Right cardiac atrium (tissue), 5 donors: ENCODE data around the gene GPR179. TPM values are rescaled to one million over a fixed set of nuclear protein-coding genes. Genes with fewer than 3 reads are reported as not detected.
A peak's percentile ranks its signal among the peaks of the same experiment; 100 is the strongest.
"Not testable (repeated sequence)": the region's sequence is repeated elsewhere in the genome, so short reads cannot be mapped to it uniquely, and the experiment has no call there.

Source experiments
- ATAC-seq, 2 donors: fragments of 200-7000 bp; cut with Tn5 transposase; one replicate each; pipeline versions ENCODE4 v1.8.0 to v1.9.1; 2020; ENCODE audit warnings: moderate library complexity in 2 of 2, mild to moderate bottlenecking in 1 of 2
- DNase-seq, 3 donors: peaks; one replicate each; pipeline ENCODE4 v3.0.0-alpha.2; 2020
- H3K27ac ChIP-seq: one replicate; pipeline ENCODE4 v1.5.1; 2013; ENCODE audit warnings: mild to moderate bottlenecking, low read length, control low read depth, moderate library complexity
- H3K27me3 ChIP-seq: one replicate; pipeline ENCODE4 v1.6.1; 2013; ENCODE audit not compliant: control insufficient read depth, insufficient read depth
- H3K4me1 ChIP-seq: one replicate; pipeline ENCODE4 v1.6.1; 2013; ENCODE audit warnings: low read length; ENCODE audit not compliant: control insufficient read depth, insufficient read depth
- H3K4me3 ChIP-seq: one replicate; pipeline ENCODE4 v1.5.1; 2013; ENCODE audit warnings: low read length, control low read depth
- H3K9me3 ChIP-seq: one replicate; pipeline ENCODE4 v1.6.1; 2013; ENCODE audit warnings: low read length; ENCODE audit not compliant: control insufficient read depth
- WGBS: extraction: QIAGEN DNeasy Blood & Tissue Kit; methylation state at CpG from one replicate; pipeline ENCODE4 v1.1.7; 2013; 5-methylcytosine and 5-hydroxymethylcytosine counted together
- intact Hi-C, 4 donors: fragments of 100-400 bp; cut with DNase I; formaldehyde crosslinking; loops; one replicate each; pipeline versions ENCODE4 v1.11.0 to v1.14.0; 2022 to 2023
- polyA plus RNA-seq: library from polyadenylated mRNA; stranded (reverse); fragments of 200-250 nt; gene quantifications from one replicate; pipeline ENCODE4 v1.2.3, GENCODE V29; 2013
- total RNA-seq, 4 donors: library from RNA; stranded (reverse); fragmentation: NEBNext Ultra II Directional; extraction: Animal tissue kit (Norgen Biotek cat#: 25700); gene quantifications; one replicate each; pipeline ENCODE4 v1.2.1, GENCODE V29; 2021
- donor health status: healthy with polysubstance abuse.
- donor health status: DM: no; HTN: yes; CAD: no.
- donor health status: DM: no; HTN: no; CAD: no.
- donor health status: DM: no; HTN: yes; CAD: no; lungs with severe emphysema.
- donor health status: DM: yes; HTN: yes; CAD: no.

Gene GPR179
- total and polyA plus RNA-seq, 5 donors = 0.03 to 0.07 TPM; not detected in 3

- no peaks in the 10 kb centered on the region for H3K27me3 ChIP-seq
- ATAC-seq (no peak), DNase-seq (no peak)
- H3K4me3 ChIP-seq = no peak overlapping the region
- intact Hi-C loops = no loop called here
- no peaks in the 10 kb centered on the region for H3K4me1 ChIP-seq
- WGBS = 85% methylated on average over 3 of the region's 3 CpGs
- no peak overlapping the region for H3K27ac ChIP-seq
- no peaks in the 10 kb centered on the region for H3K9me3 ChIP-seq
Measured at GRCh38 chr17:38315497-38315896, 28.3 kb downstream of the GPR179 start.

- H3K4me1 ChIP-seq, H3K27me3 ChIP-seq, intact Hi-C loops, H3K27ac ChIP-seq, H3K9me3 ChIP-seq: not testable (repeated sequence)
- peak; percentile 98 to 99 for ATAC-seq
- H3K4me3 ChIP-seq = peak within 1 kb of the TSS; percentile 38
- under 1% methylated on average over 48 of the region's 48 CpGs for WGBS
- peak; percentile 98 to 99 (median 99) for DNase-seq
Measured at GRCh38 chr17:38296834-38297517, 46.8 kb downstream of the GPR179 start, which contains the start of gene MRPL45. Gene MRPL45, plus strand, starts transcription at chr17:38297168. Its CDS starts 16 bp downstream, at chr17:38297184.

GRCh38 chr17:38295602-38296365 lies 48.0 kb downstream of the GPR179 start:
- intact Hi-C loops, H3K27ac ChIP-seq, DNase-seq, H3K4me1 ChIP-seq, H3K9me3 ChIP-seq, H3K4me3 ChIP-seq, ATAC-seq, H3K27me3 ChIP-seq: not testable (repeated sequence)
- WGBS = 72% methylated on average over 21 of the region's 21 CpGs

- DNase-seq, H3K9me3 ChIP-seq, intact Hi-C loops, H3K27ac ChIP-seq, H3K4me3 ChIP-seq, H3K4me1 ChIP-seq, H3K27me3 ChIP-seq, ATAC-seq: not testable (repeated sequence)
- 87% methylated on average over 1 of the region's 1 CpG for WGBS
Measured at GRCh38 chr17:38289760-38290159, 54.0 kb downstream of the GPR179 start.

GRCh38 chr17:38288217-38288827 lies 55.4 kb downstream of the GPR179 start:
- WGBS = 55% methylated on average over 12 of the region's 12 CpGs
- DNase-seq, intact Hi-C loops, H3K4me1 ChIP-seq, H3K4me3 ChIP-seq, H3K27ac ChIP-seq, H3K9me3 ChIP-seq, H3K27me3 ChIP-seq: not testable (repeated sequence)
- ATAC-seq = peak; percentile 63 to 65

- H3K27ac ChIP-seq, H3K27me3 ChIP-seq, H3K9me3 ChIP-seq, H3K4me1 ChIP-seq, intact Hi-C loops, H3K4me3 ChIP-seq: not testable (repeated sequence)
- ATAC-seq = peak; percentile 94 to 95
- whole genome bisulfite sequencing = 23% methylated on average over 8 of the region's 11 CpGs
- peak; percentile 38 to 84 (median 82) for DNase-seq
Measured at GRCh38 chr17:38286501-38287091, 57.2 kb downstream of the GPR179 start.

- H3K27ac ChIP-seq, H3K4me3 ChIP-seq, H3K27me3 ChIP-seq, H3K9me3 ChIP-seq, DNase-seq, H3K4me1 ChIP-seq, ATAC-seq, intact Hi-C loops: not testable (repeated sequence)
Measured at GRCh38 chr17:38285994-38286393, 57.8 kb downstream of the GPR179 start.

Other genes starting within 250 kb of the GPR179 start
- not detected for gene TBC1D3E, start 216.0 kb downstream of the GPR179 start, total RNA-seq
- not detected for gene TBC1D3E, start 216.0 kb downstream of the GPR179 start, polyA plus RNA-seq
- not detected for gene TBC1D3, start 151.4 kb downstream of the GPR179 start, total RNA-seq
- gene TBC1D3, start 151.4 kb downstream of the GPR179 start, polyA plus RNA-seq = not detected
- 10 to 100 TPM; 25.3 to 36.2 (median 30.2) TPM for gene MRPL45, start 46.8 kb downstream of the GPR179 start, total RNA-seq
- gene MRPL45, start 46.8 kb downstream of the GPR179 start, polyA plus RNA-seq = 31.5 TPM
- 10 to 100 TPM; 13.0 to 16.4 (median 14.7) TPM for gene SOCS7, start 7.9 kb upstream of the GPR179 start, total RNA-seq
- 7.4 TPM for gene SOCS7, start 7.9 kb upstream of the GPR179 start, polyA plus RNA-seq
- 10 to 100 TPM; 61.8 to 96.9 (median 77.4) TPM for gene ARHGAP23, start 84.5 kb upstream of the GPR179 start, total RNA-seq
- 40.7 TPM for gene ARHGAP23, start 84.5 kb upstream of the GPR179 start, polyA plus RNA-seq